ENCODE data around the gene SPECC1L. TPM values are rescaled to one million over a fixed set of nuclear protein-coding genes. Genes with fewer than 3 reads are reported as not detected.

SPECC1L gene
- total and polyA plus RNA-seq, 2 of the 8 experiments (the other 6 are each of a cell fraction or from before 2014, with no cell fraction given), result 15.7 to 61.6 TPM

- TF ChIP-seq, protein P1, sequence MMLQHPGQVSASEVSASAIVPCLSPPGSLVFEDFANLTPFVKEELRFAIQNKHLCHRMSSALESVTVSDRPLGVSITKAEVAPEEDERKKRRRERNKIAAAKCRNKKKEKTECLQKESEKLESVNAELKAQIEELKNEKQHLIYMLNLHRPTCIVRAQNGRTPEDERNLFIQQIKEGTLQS (IDR thresholded peaks at IDR 0.05; ENCODE audit: insufficient read depth, low read depth, low read length), result no peak
- TF ChIP-seq CHD1 (IDR thresholded peaks at IDR 0.05; ENCODE audit: low read depth, low read length) (no peak), HDAC2 (IDR thresholded peaks at IDR 0.05; ENCODE audit: borderline replicate concordance in 1 of 2, low read depth in 2 of 2, low read length in 2 of 2) (no peak), SP4 (IDR thresholded peaks at IDR 0.05; ENCODE audit: low read length) (no peak)
These were observed 19.8 kb downstream of the SPECC1L start (continued) for GRCh38 chr22:24290459-24290858.
